ENCODE data around the gene IRX3.
A peak's percentile ranks its signal among the peaks of the same experiment; 100 is the strongest.

The IRX3 gene

DNA sequence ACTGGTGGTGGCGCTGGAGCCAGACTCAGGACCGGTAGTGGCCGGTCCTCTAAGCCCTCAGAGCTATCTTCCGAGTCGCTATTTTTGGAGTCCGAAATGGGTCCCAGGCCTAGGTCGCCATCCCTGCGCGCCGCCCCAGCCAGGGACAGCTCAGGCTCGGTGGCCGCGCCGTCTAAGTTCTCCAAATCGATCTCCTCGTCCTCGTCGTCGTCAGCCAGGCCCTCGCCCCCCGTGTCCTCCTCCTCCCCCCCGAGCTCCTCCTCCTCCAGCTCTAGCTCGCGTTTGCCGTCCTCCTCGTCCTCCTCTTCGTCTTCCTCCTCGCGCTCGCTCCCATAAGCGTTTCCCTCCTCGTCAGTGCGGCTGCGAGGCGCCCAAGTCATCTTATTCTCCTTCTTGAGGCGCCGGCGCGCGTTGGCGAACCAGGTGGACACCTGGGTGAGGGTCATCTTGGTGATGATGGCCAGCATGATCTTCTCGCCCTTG is 1.6 kb downstream of the IRX3 start:
- ATAC-seq (ENCODE audit: insufficient read depth, low read depth) (no peak), DNase-seq (peak; percentile 77)
- Histone ChIP-seq H3K79me2 (ENCODE audit: insufficient read depth, low read length) (peaks cover 64% of the 10 kb centered on the region), H3K9ac (ENCODE audit: low read depth, low read length) (peak overlapping the region; percentile 99), H3K4me1 (ENCODE audit: insufficient read depth, low read length) (peaks cover 56% of the 10 kb centered on the region), H3K4me2 (ENCODE audit: insufficient read depth, low read length) (peak overlapping the region; percentile 75), H4K20me1 (ENCODE audit: insufficient read depth, low read length) (peaks cover 31% of the 10 kb centered on the region), H3K4me3 (ENCODE audit: low read depth in 1 of 2, low read length in 2 of 2) (peak overlapping the region; percentile 45 to 71), H3K36me3 (ENCODE audit: insufficient read depth, low read length) (peaks cover 52% of the 10 kb centered on the region), H3K27ac (ENCODE audit: low read length) (peak overlapping the region; percentile 91), H3K27me3 (ENCODE audit: insufficient read depth, low read length, poor library complexity) (no peaks in the 10 kb centered on the region), H2AFZ (ENCODE audit: low read depth, low read length) (peak overlapping the region; percentile 67), H3K9me3 (ENCODE audit: insufficient read depth, low read length, severe bottlenecking) (no peaks in the 10 kb centered on the region)
- TF ChIP-seq CTCF (IDR thresholded peaks at IDR 0.05; ENCODE audit: borderline replicate concordance, extremely low read depth, low read length, poor library complexity, severe bottlenecking) (no peak), EZH2 (IDR thresholded peaks at IDR 0.05; ENCODE audit: borderline replicate concordance, low read depth, low read length, severe bottlenecking) (no peak)

DNA sequence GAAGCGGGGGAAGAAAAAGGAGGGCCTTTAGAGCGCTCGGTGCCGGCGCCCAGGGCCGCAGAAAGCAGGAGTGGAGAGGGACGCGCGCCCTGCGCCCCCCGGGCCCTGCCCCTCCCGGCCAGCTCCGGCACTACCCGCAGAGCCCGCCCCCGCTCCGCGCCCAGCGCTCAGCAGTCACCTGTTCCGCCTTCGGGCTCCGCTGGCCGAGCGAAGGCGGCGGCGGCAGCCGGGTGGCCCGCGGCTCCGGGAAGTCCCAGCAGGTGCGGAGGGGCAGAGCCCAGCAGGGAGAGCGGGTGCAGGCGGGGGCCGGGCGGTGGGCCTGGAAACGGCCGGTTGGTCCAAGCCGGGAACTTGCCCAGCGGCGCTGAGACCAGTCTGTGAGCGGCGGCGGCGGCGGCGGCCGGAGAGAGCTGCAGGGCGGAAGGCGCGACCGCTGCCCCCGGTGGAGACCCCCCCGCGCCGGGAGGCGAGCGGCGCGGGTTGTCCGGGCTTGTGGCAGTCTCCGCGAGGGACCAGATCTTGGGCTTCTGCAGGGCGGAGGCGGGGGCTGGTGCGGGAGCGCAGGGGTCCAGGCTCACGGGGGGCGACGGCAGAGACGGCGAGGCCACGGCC is 2.2 kb downstream of the IRX3 start:
- peak; percentile 65 for DNase-seq
- Histone ChIP-seq H3K79me2 (ENCODE audit: insufficient read depth, low read length) (peaks cover 64% of the 10 kb centered on the region), H4K20me1 (ENCODE audit: insufficient read depth, low read length) (peaks cover 31% of the 10 kb centered on the region), H3K36me3 (ENCODE audit: insufficient read depth, low read length) (peaks cover 52% of the 10 kb centered on the region), H3K27ac (ENCODE audit: low read length) (peak overlapping the region; percentile 91), H3K4me2 (ENCODE audit: insufficient read depth, low read length) (peak overlapping the region; percentile 75), H3K27me3 (ENCODE audit: insufficient read depth, low read length, poor library complexity) (no peaks in the 10 kb centered on the region), H3K9me3 (ENCODE audit: insufficient read depth, low read length, severe bottlenecking) (no peaks in the 10 kb centered on the region), H2AFZ (ENCODE audit: low read depth, low read length) (no peak overlapping the region), H3K9ac (ENCODE audit: low read depth, low read length) (peak overlapping the region; percentile 99), H3K4me3 (ENCODE audit: low read depth in 1 of 2, low read length in 2 of 2) (peak overlapping the region; percentile 45 to 71), H3K4me1 (ENCODE audit: insufficient read depth, low read length) (peaks cover 61% of the 10 kb centered on the region)
- TF ChIP-seq CTCF (IDR thresholded peaks at IDR 0.05; ENCODE audit: borderline replicate concordance, extremely low read depth, low read length, poor library complexity, severe bottlenecking): no peak
- ATAC-seq (ENCODE audit: insufficient read depth, low read depth): peak; percentile 7; the same call in 2 of the 3 replicates

DNA sequence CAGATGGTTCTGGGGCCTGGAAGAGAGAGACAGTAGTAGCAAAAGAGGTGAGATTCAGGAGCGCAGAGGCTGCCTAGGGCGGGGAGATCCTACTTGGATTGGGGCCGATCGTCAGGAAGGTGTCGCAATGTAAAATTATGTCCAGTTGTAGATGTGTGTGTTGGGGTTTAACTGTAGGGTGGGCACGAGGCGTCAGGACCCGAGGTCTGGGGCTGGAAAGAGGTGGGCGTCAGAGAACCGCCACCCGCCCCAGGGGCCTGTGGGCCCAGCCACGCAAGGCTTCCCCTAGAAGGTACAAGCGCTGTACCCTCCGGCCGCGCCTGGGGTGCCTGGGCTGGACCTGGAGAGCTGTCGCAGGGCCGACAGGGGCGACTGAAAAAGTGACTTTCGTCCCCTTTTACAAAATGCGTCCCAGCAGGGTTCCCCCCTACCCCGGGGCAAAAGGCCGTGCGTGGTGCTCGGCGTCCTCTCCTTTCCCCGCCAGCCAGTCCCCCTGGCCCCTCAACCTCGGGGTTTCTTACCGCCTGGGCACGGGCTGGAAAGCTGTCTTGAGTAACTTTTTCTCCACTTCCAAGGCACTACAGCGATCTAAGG is 2.8 kb downstream of the IRX3 start:
- H3K9ac ChIP-seq (ENCODE audit: low read depth, low read length): peak overlapping the region; percentile 99
- ATAC-seq (ENCODE audit: insufficient read depth, low read depth): no peak
- H3K4me1 ChIP-seq (ENCODE audit: insufficient read depth, low read length): peaks cover 67% of the 10 kb centered on the region
- peaks cover 52% of the 10 kb centered on the region for H3K36me3 ChIP-seq (ENCODE audit: insufficient read depth, low read length)
- H2AFZ ChIP-seq (ENCODE audit: low read depth, low read length): no peak overlapping the region
- H3K4me2 ChIP-seq (ENCODE audit: insufficient read depth, low read length): peak overlapping the region; percentile 75
- TF ChIP-seq CTCF (IDR thresholded peaks at IDR 0.05; ENCODE audit: borderline replicate concordance, extremely low read depth, low read length, poor library complexity, severe bottlenecking): no peak
- TF ChIP-seq EZH2 (IDR thresholded peaks at IDR 0.05; ENCODE audit: borderline replicate concordance, low read depth, low read length, severe bottlenecking): no peak
- H4K20me1 ChIP-seq (ENCODE audit: insufficient read depth, low read length): peaks cover 31% of the 10 kb centered on the region
- H3K4me3 ChIP-seq (ENCODE audit: low read depth in 1 of 2, low read length in 2 of 2): peak overlapping the region; percentile 45 to 71
- H3K27me3 ChIP-seq (ENCODE audit: insufficient read depth, low read length, poor library complexity): no peaks in the 10 kb centered on the region
- H3K9me3 ChIP-seq (ENCODE audit: insufficient read depth, low read length, severe bottlenecking): no peaks in the 10 kb centered on the region
- peak overlapping the region; percentile 91 for H3K27ac ChIP-seq (ENCODE audit: low read length)
- peaks cover 64% of the 10 kb centered on the region for H3K79me2 ChIP-seq (ENCODE audit: insufficient read depth, low read length)
- DNase-seq: no peak
